HG02571 (cell line): ENCODE measurements around the gene ARHGAP42.

Experiments used
- ATAC-seq: cut with Tn5 transposase; IDR thresholded peaks from one replicate; pipeline ENCODE4 v1.9.1; 2021; ENCODE audit warnings: mild to moderate bottlenecking, moderate library complexity; ENCODE audit not compliant: unreplicated experiment

The ARHGAP42 gene

GRCh38 chr11:100682247-100682969 is 4.7 kb upstream of the ARHGAP42 start:
- no peak for ATAC-seq

- no peak for ATAC-seq
Observed at GRCh38 chr11:100683126-100683525, 4.0 kb upstream of the ARHGAP42 start.

GRCh38 chr11:100684101-100685065 is 2.7 kb upstream of the ARHGAP42 start:
- ATAC-seq, result peak; percentile 26

GRCh38 chr11:100686476-100687053 is 523 bp upstream of the ARHGAP42 start:
- ATAC-seq, result no peak

- ATAC-seq, result peak; percentile 69
Observed at GRCh38 chr11:100687630-100688395, 725 bp downstream of the ARHGAP42 start.

GRCh38 chr11:100689141-100689540 is 2.1 kb downstream of the ARHGAP42 start:
- ATAC-seq, result no peak

- ATAC-seq, result no peak
Observed at GRCh38 chr11:100691896-100692653, 5.0 kb downstream of the ARHGAP42 start.

GRCh38 chr11:100695911-100696310 is 8.8 kb downstream of the ARHGAP42 start:
- no peak for ATAC-seq

GRCh38 chr11:100703139-100703538 is 16.1 kb downstream of the ARHGAP42 start:
- no peak for ATAC-seq

GRCh38 chr11:100703801-100704575 is 16.9 kb downstream of the ARHGAP42 start:
- ATAC-seq, result no peak

GRCh38 chr11:100705447-100705846 is 18.4 kb downstream of the ARHGAP42 start:
- no peak for ATAC-seq

GRCh38 chr11:100706179-100706578 is 19.1 kb downstream of the ARHGAP42 start:
- no peak for ATAC-seq

GRCh38 chr11:100709233-100709957 is 22.3 kb downstream of the ARHGAP42 start:
- peak; percentile 78 for ATAC-seq

- ATAC-seq, result no peak
Observed at GRCh38 chr11:100711984-100712383, 24.9 kb downstream of the ARHGAP42 start.

GRCh38 chr11:100712583-100712982 is 25.5 kb downstream of the ARHGAP42 start:
- no peak for ATAC-seq

GRCh38 chr11:100715165-100715761 is 28.2 kb downstream of the ARHGAP42 start:
- ATAC-seq, result no peak

- ATAC-seq, result no peak
Observed at GRCh38 chr11:100716838-100717237, 29.8 kb downstream of the ARHGAP42 start.

GRCh38 chr11:100719362-100719761 is 32.3 kb downstream of the ARHGAP42 start:
- no peak for ATAC-seq
